ENCODE results near the gene RCAN2.

DNA sequence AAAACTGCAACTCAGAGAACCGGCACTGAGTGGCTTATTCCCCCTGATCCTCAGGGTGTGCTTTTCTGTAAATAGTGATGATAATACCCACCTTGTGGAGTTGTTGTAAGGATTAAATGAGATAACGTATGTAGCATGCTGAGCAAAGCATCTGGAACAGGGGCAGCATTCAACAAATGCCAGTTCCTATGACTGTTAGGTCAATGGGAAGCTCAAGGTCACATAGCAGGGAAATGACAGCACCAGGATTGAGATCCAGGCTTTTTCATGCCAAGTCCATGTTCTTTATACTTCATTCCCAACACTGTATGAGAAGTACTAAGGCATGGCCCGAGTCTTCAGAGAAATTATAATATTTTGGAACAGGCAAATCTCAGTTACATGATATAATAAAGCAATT is 5.1 kb downstream of the RCAN2 start:
- TF ChIP-seq, protein P1, sequence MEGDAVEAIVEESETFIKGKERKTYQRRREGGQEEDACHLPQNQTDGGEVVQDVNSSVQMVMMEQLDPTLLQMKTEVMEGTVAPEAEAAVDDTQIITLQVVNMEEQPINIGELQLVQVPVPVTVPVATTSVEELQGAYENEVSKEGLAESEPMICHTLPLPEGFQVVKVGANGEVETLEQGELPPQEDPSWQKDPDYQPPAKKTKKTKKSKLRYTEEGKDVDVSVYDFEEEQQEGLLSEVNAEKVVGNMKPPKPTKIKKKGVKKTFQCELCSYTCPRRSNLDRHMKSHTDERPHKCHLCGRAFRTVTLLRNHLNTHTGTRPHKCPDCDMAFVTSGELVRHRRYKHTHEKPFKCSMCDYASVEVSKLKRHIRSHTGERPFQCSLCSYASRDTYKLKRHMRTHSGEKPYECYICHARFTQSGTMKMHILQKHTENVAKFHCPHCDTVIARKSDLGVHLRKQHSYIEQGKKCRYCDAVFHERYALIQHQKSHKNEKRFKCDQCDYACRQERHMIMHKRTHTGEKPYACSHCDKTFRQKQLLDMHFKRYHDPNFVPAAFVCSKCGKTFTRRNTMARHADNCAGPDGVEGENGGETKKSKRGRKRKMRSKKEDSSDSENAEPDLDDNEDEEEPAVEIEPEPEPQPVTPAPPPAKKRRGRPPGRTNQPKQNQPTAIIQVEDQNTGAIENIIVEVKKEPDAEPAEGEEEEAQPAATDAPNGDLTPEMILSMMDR (IDR thresholded peaks at IDR 0.05), result no peak
- no peak for TF ChIP-seq EP300 (IDR thresholded peaks at IDR 0.05)
- TF ChIP-seq POLR2A (IDR thresholded peaks at IDR 0.05), result no peak

Measured in ovary (tissue), 3 donors.